ENCODE data around the gene RPS6KL1. TPM values are rescaled to one million over a fixed set of nuclear protein-coding genes. Genes with fewer than 3 reads are reported as not detected.

RPS6KL1 gene, protein sequence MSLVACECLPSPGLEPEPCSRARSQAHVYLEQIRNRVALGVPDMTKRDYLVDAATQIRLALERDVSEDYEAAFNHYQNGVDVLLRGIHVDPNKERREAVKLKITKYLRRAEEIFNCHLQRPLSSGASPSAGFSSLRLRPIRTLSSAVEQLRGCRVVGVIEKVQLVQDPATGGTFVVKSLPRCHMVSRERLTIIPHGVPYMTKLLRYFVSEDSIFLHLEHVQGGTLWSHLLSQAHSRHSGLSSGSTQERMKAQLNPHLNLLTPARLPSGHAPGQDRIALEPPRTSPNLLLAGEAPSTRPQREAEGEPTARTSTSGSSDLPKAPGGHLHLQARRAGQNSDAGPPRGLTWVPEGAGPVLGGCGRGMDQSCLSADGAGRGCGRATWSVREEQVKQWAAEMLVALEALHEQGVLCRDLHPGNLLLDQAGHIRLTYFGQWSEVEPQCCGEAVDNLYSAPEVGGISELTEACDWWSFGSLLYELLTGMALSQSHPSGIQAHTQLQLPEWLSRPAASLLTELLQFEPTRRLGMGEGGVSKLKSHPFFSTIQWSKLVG
- total RNA-seq (2022): 16.4 and 18.5 TPM in 2 replicates
- Bru-seq, nascent RNA: percentile 51 among the genes with signal in this experiment
- percentile 47 among the genes with signal in this experiment for BruChase-seq, experiment 1, labeled RNA remaining after a 6-hour chase
- percentile 49 among the genes with signal in this experiment for BruChase-seq, experiment 2, labeled RNA remaining after a 2-hour chase
- long read RNA-seq, partial matches to known transcripts: 1 of 20 reads
- long read RNA-seq, other reads (novel, unspliced or antisense): 19 of 20 reads

DNA sequence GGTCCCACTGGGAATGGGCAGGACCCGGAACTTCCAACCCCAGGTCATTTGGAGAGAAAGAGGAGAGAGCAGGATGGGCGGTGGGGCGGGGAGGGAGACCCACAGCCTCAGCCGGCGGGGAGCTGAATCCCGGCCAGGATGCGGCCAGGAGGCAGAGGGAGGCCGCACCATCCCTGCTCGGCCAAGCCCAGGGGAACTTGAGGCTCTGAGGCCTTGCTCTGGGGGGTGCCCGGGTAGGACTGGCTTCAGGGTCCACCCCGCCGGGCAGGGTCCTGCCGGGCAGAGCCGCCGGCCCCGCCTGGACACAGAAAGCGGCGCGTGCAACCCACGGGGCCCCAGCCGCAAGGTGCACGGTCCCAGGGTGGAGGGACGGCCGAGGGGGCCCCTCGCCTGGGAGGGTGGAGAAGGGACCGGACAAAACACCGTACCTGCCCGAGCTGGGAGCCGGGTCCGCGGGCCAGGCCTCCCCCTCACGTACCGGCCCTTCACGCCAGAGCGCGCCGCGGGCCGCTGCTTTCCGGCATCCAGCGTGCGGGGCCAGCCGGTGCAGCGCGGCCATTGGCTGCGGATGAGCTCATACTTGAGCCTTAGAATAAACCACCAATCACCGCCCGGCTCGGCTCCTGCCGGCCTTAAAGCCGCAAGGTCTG is at the start of gene RPS6KL1:
RPS6KL1 (minus strand) TSS at position 509 of the 650 bp plus-strand sequence. CDS start 1,719 bp downstream, outside the sequence.
- no peaks in the 10 kb centered on the region for H3K27me3 Mint-ChIP-seq (ENCODE audit: unreplicated experiment)
- intact Hi-C loops (cut with micrococcal nuclease; ENCODE audit: unreplicated experiment): no loop called here
- peaks cover 10% of the 10 kb centered on the region for H3K36me3 Mint-ChIP-seq (ENCODE audit: insufficient read depth, unreplicated experiment)
- BruUV-seq (replicated peaks): no TSS peak
- H3K27ac Mint-ChIP-seq (ENCODE audit: unreplicated experiment): peak within 1 kb of the TSS; percentile 37
- H3K4me1 Mint-ChIP-seq (ENCODE audit: low read depth, unreplicated experiment): no peaks in the 10 kb centered on the region
- peak; percentile 84 for DNase-seq
- TF ChIP-seq, protein P1, sequence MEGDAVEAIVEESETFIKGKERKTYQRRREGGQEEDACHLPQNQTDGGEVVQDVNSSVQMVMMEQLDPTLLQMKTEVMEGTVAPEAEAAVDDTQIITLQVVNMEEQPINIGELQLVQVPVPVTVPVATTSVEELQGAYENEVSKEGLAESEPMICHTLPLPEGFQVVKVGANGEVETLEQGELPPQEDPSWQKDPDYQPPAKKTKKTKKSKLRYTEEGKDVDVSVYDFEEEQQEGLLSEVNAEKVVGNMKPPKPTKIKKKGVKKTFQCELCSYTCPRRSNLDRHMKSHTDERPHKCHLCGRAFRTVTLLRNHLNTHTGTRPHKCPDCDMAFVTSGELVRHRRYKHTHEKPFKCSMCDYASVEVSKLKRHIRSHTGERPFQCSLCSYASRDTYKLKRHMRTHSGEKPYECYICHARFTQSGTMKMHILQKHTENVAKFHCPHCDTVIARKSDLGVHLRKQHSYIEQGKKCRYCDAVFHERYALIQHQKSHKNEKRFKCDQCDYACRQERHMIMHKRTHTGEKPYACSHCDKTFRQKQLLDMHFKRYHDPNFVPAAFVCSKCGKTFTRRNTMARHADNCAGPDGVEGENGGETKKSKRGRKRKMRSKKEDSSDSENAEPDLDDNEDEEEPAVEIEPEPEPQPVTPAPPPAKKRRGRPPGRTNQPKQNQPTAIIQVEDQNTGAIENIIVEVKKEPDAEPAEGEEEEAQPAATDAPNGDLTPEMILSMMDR (IDR thresholded peaks at IDR 0.05; ENCODE audit: unreplicated experiment): no peak
- no peaks in the 10 kb centered on the region for H3K9me3 Mint-ChIP-seq (ENCODE audit: low read depth, unreplicated experiment)
- peak within 1 kb of the TSS; percentile 73 for H3K4me3 Mint-ChIP-seq (ENCODE audit: low read depth, unreplicated experiment)
- CTCF ChIA-PET: interaction anchor here (0.5 to 1.6 kb wide), 11 partner anchors 11 to 750 kb away, joined by 3 to 10 read pairs (median 5); partner anchors contain the start of gene EIF2B2

GRCh38 chr14:74968811-74969210 is 45.8 kb upstream of the RPS6KL1 start:
- intact Hi-C loops (cut with micrococcal nuclease; ENCODE audit: unreplicated experiment): no loop called here
- Mint-ChIP-seq H3K9me3 (ENCODE audit: low read depth, unreplicated experiment) (no peaks in the 10 kb centered on the region), H3K27ac (ENCODE audit: unreplicated experiment) (no peak overlapping the region), H3K4me1 (ENCODE audit: low read depth, unreplicated experiment) (peaks cover 6% of the 10 kb centered on the region), H3K4me3 (ENCODE audit: low read depth, unreplicated experiment) (no peak overlapping the region), H3K36me3 (ENCODE audit: insufficient read depth, unreplicated experiment) (no peaks in the 10 kb centered on the region), H3K27me3 (ENCODE audit: unreplicated experiment) (peaks cover 9% of the 10 kb centered on the region)
- no TSS peak for BruUV-seq (replicated peaks)
- DNase-seq: no peak
- TF ChIP-seq, protein P1 (IDR thresholded peaks at IDR 0.05; ENCODE audit: unreplicated experiment): no peak
- CTCF ChIA-PET: interaction anchor here (0.6 kb wide), 1 partner anchor 47 kb away, joined by 3 read pairs; no protein-coding TSS in a partner anchor

GRCh38 chr14:74965486-74966153 is 42.6 kb upstream of the RPS6KL1 start:
- Mint-ChIP-seq H3K9me3 (ENCODE audit: low read depth, unreplicated experiment) (no peaks in the 10 kb centered on the region), H3K27me3 (ENCODE audit: unreplicated experiment) (peaks cover 32% of the 10 kb centered on the region), H3K4me1 (ENCODE audit: low read depth, unreplicated experiment) (peaks cover 8% of the 10 kb centered on the region), H3K27ac (ENCODE audit: unreplicated experiment) (no peak overlapping the region), H3K4me3 (ENCODE audit: low read depth, unreplicated experiment) (no peak overlapping the region), H3K36me3 (ENCODE audit: insufficient read depth, unreplicated experiment) (no peaks in the 10 kb centered on the region)
- no TSS peak for BruUV-seq (replicated peaks)
- DNase-seq: no peak
- intact Hi-C loops (cut with micrococcal nuclease; ENCODE audit: unreplicated experiment): no loop called here
- TF ChIP-seq, protein P1 (IDR thresholded peaks at IDR 0.05; ENCODE audit: unreplicated experiment): no peak
- CTCF ChIA-PET: interaction anchor here (0.6 kb wide), 1 partner anchor 16 kb away, joined by 3 read pairs; no protein-coding TSS in a partner anchor

All from Calu3 (cell line).